Upper lobe of right lung (tissue), 1 donor: ENCODE data around the gene BTG1. TPM values are rescaled to one million over a fixed set of nuclear protein-coding genes. Genes with fewer than 3 reads are reported as not detected.
A peak's percentile ranks its signal among the peaks of the same experiment; 100 is the strongest.

Experiments used
- ATAC-seq: fragments of 200-7000 bp; cut with Tn5 transposase; one replicate; pipeline ENCODE4 v1.9.1; 2020; ENCODE audit warnings: mild to moderate bottlenecking, moderate library complexity
- DNase-seq: peaks from one replicate; pipeline ENCODE4 v3.0.0-alpha.2; 2020
- H3K27ac ChIP-seq: fragments of 200-600 bp; one replicate; pipeline ENCODE4 v1.8.0; 2022
- H3K27me3 ChIP-seq: fragments of 200-600 bp; one replicate; pipeline ENCODE4 v1.8.0; 2022; ENCODE audit warnings: mild to moderate bottlenecking
- H3K36me3 ChIP-seq: fragments of 200-600 bp; one replicate; pipeline ENCODE4 v1.8.0; 2022
- H3K4me1 ChIP-seq: fragments of 200-600 bp; one replicate; pipeline ENCODE4 v1.8.0; 2022
- H3K4me3 ChIP-seq: fragments of 200-600 bp; one replicate; pipeline ENCODE4 v1.8.0; 2022; ENCODE audit warnings: mild to moderate bottlenecking
- H3K9me3 ChIP-seq: fragments of 200-600 bp; one replicate; pipeline ENCODE4 v1.8.0; 2022
- intact Hi-C: fragments of 100-400 bp; cut with DNase I; formaldehyde crosslinking; loops from one replicate; pipeline ENCODE4 v1.11.0; 2022
- total RNA-seq: library from RNA; stranded (reverse); fragmentation: NEBNext Ultra II Directional; extraction: Animal tissue kit (Norgen Biotek cat#: 25700); gene quantifications from one replicate; pipeline ENCODE4 v1.2.1, GENCODE V29; 2021
- TF ChIP-seq, protein P1 (sequence below): fragments of 200-600 bp; IDR thresholded peaks from one replicate; pipeline ENCODE4 v1.8.0; 2022; ENCODE audit warnings: antibody characterized with exemption
- donor health status: DM: no; HTN: yes; CAD: no; lungs with severe emphysema.

Gene BTG1
- total RNA-seq, 1 donor from 2014 or later, result 163 TPM

DNA sequence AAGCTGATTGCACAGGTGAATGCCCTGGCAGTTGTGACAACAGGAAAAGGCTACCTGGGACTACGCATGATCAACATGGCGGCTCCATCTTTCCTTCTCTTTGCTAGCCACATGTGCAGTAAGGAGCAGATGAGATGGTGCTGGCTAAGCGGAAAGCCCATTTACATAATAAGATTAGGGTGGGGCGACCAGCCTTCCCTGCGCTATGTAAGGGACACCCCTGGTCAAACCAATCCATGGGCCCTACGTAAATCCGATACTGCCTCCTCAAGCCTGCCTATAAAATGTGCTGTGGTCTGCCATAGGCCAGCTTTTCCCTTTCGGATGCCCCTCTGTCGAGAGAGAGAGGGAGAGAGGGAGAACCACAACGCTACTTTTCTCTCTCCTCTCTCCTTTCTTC lies 31.0 kb upstream of the BTG1 start:
- no peaks in the 10 kb centered on the region for H3K4me1 ChIP-seq
- DNase-seq (no peak), ATAC-seq (no peak)
- H3K27ac ChIP-seq, result no peak overlapping the region
- TF ChIP-seq, protein P1, sequence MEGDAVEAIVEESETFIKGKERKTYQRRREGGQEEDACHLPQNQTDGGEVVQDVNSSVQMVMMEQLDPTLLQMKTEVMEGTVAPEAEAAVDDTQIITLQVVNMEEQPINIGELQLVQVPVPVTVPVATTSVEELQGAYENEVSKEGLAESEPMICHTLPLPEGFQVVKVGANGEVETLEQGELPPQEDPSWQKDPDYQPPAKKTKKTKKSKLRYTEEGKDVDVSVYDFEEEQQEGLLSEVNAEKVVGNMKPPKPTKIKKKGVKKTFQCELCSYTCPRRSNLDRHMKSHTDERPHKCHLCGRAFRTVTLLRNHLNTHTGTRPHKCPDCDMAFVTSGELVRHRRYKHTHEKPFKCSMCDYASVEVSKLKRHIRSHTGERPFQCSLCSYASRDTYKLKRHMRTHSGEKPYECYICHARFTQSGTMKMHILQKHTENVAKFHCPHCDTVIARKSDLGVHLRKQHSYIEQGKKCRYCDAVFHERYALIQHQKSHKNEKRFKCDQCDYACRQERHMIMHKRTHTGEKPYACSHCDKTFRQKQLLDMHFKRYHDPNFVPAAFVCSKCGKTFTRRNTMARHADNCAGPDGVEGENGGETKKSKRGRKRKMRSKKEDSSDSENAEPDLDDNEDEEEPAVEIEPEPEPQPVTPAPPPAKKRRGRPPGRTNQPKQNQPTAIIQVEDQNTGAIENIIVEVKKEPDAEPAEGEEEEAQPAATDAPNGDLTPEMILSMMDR, result no peak
- H3K4me3 ChIP-seq, result no peak overlapping the region
- H3K27me3 ChIP-seq, result no peaks in the 10 kb centered on the region
- no peaks in the 10 kb centered on the region for H3K9me3 ChIP-seq
- H3K36me3 ChIP-seq, result no peaks in the 10 kb centered on the region
- intact Hi-C loops, result no loop called here

DNA sequence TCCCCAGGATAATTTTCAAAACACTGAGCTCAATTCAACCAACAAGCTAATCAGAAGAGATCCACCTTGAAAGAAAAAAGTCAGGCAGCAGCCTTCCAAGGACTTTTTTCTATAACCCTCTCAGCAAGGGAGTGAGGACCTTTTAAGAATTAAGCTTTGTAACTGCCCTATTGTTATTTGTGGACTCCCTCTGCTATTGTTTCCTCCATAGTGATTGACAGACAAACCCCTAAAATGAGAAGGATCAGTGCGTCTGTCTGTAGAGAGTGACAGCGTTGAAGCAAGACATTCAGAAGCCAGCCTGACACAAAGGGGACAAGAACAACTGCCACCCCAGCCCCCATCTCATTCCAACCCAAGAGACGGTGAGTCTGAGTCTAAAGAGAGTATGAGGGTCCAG lies 30.3 kb upstream of the BTG1 start:
- no peaks in the 10 kb centered on the region for H3K36me3 ChIP-seq

DNA sequence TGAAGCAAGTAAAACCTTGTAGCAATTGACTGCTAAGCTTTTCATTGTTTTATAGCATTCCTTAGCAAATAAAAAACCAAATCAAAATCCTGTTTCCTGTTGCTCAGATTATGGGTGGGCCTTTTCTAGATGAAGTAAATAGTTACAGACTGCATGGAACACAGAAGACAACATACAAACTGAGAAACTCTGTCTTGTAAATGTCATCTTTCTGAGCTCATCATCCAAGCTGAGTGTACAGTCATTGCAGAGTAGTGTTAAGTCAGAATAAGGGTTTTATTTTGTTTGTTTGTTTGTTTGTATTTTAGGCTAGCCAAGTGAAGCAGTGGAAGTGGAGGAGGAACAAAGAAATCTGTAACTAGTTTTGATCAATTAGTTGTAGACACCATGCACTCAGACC lies 24.4 kb upstream of the BTG1 start:
- no peak for DNase-seq
- H3K27me3 ChIP-seq, result no peaks in the 10 kb centered on the region
- intact Hi-C loops, result no loop called here
- no peaks in the 10 kb centered on the region for H3K9me3 ChIP-seq
- H3K4me1 ChIP-seq, result no peaks in the 10 kb centered on the region
- H3K27ac ChIP-seq, result no peak overlapping the region
- TF ChIP-seq, protein P1, result no peak
- no peak overlapping the region for H3K4me3 ChIP-seq
- no peak for ATAC-seq
- H3K36me3 ChIP-seq, result no peaks in the 10 kb centered on the region

More for the DNA sequence above, 30.3 kb upstream of the BTG1 start:
- H3K9me3 ChIP-seq, result no peaks in the 10 kb centered on the region
- H3K27ac ChIP-seq, result no peak overlapping the region
- no peaks in the 10 kb centered on the region for H3K4me1 ChIP-seq
- intact Hi-C loops, result no loop called here
- TF ChIP-seq, protein P1, result no peak
- no peak overlapping the region for H3K4me3 ChIP-seq
- DNase-seq (no peak), ATAC-seq (no peak)
- H3K27me3 ChIP-seq, result no peaks in the 10 kb centered on the region

DNA sequence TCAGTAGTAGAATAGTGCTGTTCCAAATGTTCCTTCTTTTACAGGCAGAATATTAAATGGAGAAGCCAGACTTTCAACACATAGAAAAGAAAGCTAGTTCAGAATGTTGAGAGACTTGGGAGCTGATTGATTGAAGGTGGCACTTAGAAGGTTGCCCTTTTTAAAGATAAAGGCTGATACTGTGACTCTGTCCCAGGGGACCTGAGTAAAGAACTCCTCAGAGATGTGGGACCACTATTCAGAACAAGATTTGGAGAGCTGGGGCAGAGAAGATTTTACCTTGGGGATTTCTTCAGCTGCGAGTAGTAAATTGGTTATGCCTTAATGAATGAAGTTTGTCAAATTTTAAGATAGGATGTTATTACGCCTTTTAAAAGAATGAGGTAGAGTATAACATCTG lies 21.4 kb upstream of the BTG1 start:
- no peak for DNase-seq
- intact Hi-C loops, result no loop called here
- TF ChIP-seq, protein P1, result no peak
- Histone ChIP-seq H3K27ac (no peak overlapping the region), H3K36me3 (no peaks in the 10 kb centered on the region), H3K27me3 (no peaks in the 10 kb centered on the region), H3K4me3 (no peak overlapping the region), H3K4me1 (no peaks in the 10 kb centered on the region), H3K9me3 (no peaks in the 10 kb centered on the region)
- no peak for ATAC-seq

DNA sequence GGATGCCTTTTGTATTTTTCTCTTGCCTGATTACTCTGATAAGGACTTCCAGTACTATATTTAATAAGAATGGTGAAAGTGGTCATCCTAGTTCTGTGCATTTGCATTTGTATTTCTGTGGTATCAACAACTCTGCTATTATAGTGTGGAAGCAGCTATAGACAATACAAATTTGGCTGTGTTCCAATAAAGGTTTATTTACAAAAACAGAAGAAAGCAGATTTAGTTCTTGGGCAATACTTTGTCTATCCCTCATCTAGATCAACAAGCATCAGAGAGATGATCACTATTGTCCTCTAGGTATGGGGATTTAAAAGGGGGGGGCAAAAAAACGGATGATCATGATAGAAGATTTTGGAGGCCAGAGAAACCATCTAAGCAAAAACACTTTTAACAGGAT lies 19.1 kb upstream of the BTG1 start:
- TF ChIP-seq, protein P1, result no peak
- Histone ChIP-seq H3K4me3 (no peak overlapping the region), H3K27me3 (no peaks in the 10 kb centered on the region), H3K9me3 (no peaks in the 10 kb centered on the region), H3K27ac (no peak overlapping the region), H3K36me3 (no peaks in the 10 kb centered on the region), H3K4me1 (peaks cover under 1% of the 10 kb centered on the region)
- ATAC-seq (no peak), DNase-seq (no peak)
- intact Hi-C loops, result no loop called here

DNA sequence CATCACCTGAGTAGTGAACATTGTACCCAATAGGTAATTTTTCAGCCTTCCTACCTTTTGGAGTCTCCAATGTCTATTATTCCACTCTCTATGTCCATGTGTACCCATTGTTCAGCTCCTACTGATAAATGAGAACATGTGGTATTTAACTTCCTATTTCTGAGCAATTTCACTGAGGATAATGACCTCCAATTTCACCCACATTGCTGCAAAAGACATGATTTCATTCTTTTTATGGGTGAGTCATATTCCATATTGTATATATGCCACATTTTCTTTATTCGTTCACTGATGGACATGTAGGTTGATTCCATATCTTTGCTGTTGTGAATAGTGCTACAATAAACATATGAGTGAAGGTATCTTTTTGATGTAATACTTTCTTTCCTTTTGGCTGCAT lies 16.4 kb upstream of the BTG1 start:
- H3K4me3 ChIP-seq, result no peak overlapping the region
- H3K36me3 ChIP-seq, result no peaks in the 10 kb centered on the region
- DNase-seq, result no peak
- no peaks in the 10 kb centered on the region for H3K9me3 ChIP-seq
- intact Hi-C loops, result no loop called here
- TF ChIP-seq, protein P1, result no peak
- H3K27me3 ChIP-seq, result no peaks in the 10 kb centered on the region
- ATAC-seq, result peak; percentile 57
- H3K4me1 ChIP-seq, result peaks cover 7% of the 10 kb centered on the region
- no peak overlapping the region for H3K27ac ChIP-seq
